ENCODE results near the gene KANK2.
A peak's percentile ranks its signal among the peaks of the same experiment; 100 is the strongest.

KANK2 gene

DNA sequence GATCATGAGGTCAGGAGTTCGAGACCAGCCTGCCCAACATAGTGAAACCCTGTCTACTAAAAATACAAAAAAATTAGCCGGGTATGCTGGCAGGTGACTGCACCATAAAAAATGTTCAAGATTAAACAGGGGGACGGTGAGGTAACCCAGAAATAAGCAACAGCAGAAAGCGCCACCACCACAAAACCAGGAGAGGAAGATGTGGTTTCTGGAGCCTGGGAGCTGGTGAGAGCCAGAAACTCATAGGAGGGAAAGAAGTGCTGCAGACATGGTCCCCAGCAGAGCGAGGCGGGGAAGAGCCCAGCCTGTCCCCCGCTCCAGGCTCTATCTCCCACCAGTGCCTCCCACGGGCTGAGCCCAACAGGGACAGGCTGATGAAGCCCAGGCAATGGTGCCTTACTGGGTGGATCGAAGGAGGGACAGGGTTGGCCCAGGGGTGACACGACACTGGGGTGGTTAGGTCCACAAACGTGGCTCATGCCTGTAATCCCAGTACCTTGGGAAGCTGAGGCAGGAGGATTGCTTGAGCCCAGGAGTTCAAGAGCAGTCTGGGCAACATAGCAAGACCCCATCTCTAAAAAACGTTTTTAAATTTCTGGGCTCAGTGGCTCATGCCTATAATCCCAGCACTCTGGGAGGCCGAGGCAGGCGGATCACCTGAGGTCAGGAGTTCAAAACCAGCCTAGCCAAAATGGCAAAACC lies 60.8 kb downstream of the KANK2 start:
- Histone ChIP-seq H2AFZ (ENCODE audit: low read depth, low read length) (no peak overlapping the region), H3K4me2 (ENCODE audit: insufficient read depth, low read length) (no peak overlapping the region), H3K9ac (ENCODE audit: low read depth, low read length) (no peak overlapping the region), H3K9me3 (ENCODE audit: insufficient read depth, low read length, severe bottlenecking) (no peaks in the 10 kb centered on the region), H3K79me2 (ENCODE audit: insufficient read depth, low read length) (no peaks in the 10 kb centered on the region), H3K27me3 (ENCODE audit: insufficient read depth, low read length, poor library complexity) (no peaks in the 10 kb centered on the region), H3K4me3 (ENCODE audit: low read depth in 1 of 2, low read length in 2 of 2) (no peak overlapping the region), H4K20me1 (ENCODE audit: insufficient read depth, low read length) (peaks cover 22% of the 10 kb centered on the region), H3K4me1 (ENCODE audit: insufficient read depth, low read length) (no peaks in the 10 kb centered on the region), H3K36me3 (ENCODE audit: insufficient read depth, low read length) (peaks cover 20% of the 10 kb centered on the region), H3K27ac (ENCODE audit: low read length) (no peak overlapping the region)
- no peak for DNase-seq
- TF ChIP-seq, protein P1, sequence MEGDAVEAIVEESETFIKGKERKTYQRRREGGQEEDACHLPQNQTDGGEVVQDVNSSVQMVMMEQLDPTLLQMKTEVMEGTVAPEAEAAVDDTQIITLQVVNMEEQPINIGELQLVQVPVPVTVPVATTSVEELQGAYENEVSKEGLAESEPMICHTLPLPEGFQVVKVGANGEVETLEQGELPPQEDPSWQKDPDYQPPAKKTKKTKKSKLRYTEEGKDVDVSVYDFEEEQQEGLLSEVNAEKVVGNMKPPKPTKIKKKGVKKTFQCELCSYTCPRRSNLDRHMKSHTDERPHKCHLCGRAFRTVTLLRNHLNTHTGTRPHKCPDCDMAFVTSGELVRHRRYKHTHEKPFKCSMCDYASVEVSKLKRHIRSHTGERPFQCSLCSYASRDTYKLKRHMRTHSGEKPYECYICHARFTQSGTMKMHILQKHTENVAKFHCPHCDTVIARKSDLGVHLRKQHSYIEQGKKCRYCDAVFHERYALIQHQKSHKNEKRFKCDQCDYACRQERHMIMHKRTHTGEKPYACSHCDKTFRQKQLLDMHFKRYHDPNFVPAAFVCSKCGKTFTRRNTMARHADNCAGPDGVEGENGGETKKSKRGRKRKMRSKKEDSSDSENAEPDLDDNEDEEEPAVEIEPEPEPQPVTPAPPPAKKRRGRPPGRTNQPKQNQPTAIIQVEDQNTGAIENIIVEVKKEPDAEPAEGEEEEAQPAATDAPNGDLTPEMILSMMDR (IDR thresholded peaks at IDR 0.05; ENCODE audit: borderline replicate concordance, extremely low read depth, low read length, poor library complexity, severe bottlenecking): no peak
- no peak for TF ChIP-seq EZH2 (IDR thresholded peaks at IDR 0.05; ENCODE audit: borderline replicate concordance, low read depth, low read length, severe bottlenecking)
- no peak for ATAC-seq (ENCODE audit: insufficient read depth, low read depth)

DNA sequence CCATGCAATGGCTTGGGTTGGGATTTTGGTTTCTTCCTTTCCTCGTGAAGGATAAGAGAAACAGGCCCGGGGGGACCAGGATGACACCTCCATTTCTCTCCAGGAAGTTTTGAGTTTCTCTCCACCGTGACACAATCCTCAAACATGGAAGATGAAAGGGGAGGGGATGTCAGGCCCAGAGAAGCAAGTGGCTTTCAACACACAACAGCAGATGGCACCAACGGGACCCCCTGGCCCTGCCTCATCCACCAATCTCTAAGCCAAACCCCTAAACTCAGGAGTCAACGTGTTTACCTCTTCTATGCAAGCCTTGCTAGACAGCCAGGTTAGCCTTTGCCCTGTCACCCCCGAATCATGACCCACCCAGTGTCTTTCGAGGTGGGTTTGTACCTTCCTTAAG lies 65.9 kb downstream of the KANK2 start:
- H4K20me1 ChIP-seq (ENCODE audit: insufficient read depth, low read length): peaks cover 32% of the 10 kb centered on the region
- ATAC-seq (ENCODE audit: insufficient read depth, low read depth) (no peak), DNase-seq (no peak)
- no peaks in the 10 kb centered on the region for H3K4me1 ChIP-seq (ENCODE audit: insufficient read depth, low read length)
- TF ChIP-seq EZH2 (IDR thresholded peaks at IDR 0.05; ENCODE audit: borderline replicate concordance, low read depth, low read length, severe bottlenecking): no peak
- TF ChIP-seq, protein P1 (IDR thresholded peaks at IDR 0.05; ENCODE audit: borderline replicate concordance, extremely low read depth, low read length, poor library complexity, severe bottlenecking): no peak
- no peak overlapping the region for H3K9ac ChIP-seq (ENCODE audit: low read depth, low read length)
- no peak overlapping the region for H3K4me3 ChIP-seq (ENCODE audit: low read depth in 1 of 2, low read length in 2 of 2)
- peaks cover 3% of the 10 kb centered on the region for H3K79me2 ChIP-seq (ENCODE audit: insufficient read depth, low read length)
- no peak overlapping the region for H3K27ac ChIP-seq (ENCODE audit: low read length)
- no peak overlapping the region for H2AFZ ChIP-seq (ENCODE audit: low read depth, low read length)
- peaks cover 71% of the 10 kb centered on the region for H3K36me3 ChIP-seq (ENCODE audit: insufficient read depth, low read length)
- H3K9me3 ChIP-seq (ENCODE audit: insufficient read depth, low read length, severe bottlenecking): no peaks in the 10 kb centered on the region
- H3K4me2 ChIP-seq (ENCODE audit: insufficient read depth, low read length): no peak overlapping the region
- H3K27me3 ChIP-seq (ENCODE audit: insufficient read depth, low read length, poor library complexity): no peaks in the 10 kb centered on the region

DNA sequence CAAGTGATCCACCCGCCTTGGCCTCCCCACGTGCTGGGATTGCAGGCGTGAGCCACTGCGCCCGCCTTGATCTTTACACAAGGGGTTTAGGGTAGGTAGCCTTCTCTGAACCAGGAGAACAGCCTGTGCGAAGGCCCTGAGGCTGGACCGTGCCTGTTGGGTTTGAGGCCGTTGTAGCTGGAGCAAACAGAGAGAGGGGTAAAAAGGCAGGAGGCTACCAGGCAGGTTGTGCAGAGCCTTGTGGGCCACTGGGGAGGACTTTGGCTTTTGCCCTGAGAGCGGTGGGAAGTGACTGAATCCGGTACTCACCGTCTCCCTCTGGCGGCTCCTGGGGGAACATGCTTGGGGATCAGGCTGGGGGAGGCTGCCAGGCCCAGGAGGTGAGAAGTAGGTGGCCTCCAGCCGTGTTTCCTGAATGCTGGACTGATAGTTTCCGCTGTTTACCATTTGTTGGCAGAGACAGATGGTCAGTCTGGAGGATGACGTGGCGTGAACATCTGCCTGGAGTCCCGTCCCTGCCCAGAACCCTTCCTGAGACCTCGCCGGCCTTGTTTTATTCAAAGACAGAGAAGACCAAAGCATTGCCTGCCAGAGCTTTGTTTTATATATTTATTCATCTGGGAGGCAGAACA lies 66.4 kb downstream of the KANK2 start:
- Histone ChIP-seq H3K27me3 (ENCODE audit: insufficient read depth, low read length, poor library complexity) (no peaks in the 10 kb centered on the region), H3K9me3 (ENCODE audit: insufficient read depth, low read length, severe bottlenecking) (no peaks in the 10 kb centered on the region), H3K27ac (ENCODE audit: low read length) (no peak overlapping the region), H3K36me3 (ENCODE audit: insufficient read depth, low read length) (peaks cover 76% of the 10 kb centered on the region), H3K9ac (ENCODE audit: low read depth, low read length) (no peak overlapping the region), H3K4me1 (ENCODE audit: insufficient read depth, low read length) (no peaks in the 10 kb centered on the region), H4K20me1 (ENCODE audit: insufficient read depth, low read length) (peaks cover 34% of the 10 kb centered on the region), H3K79me2 (ENCODE audit: insufficient read depth, low read length) (peaks cover 4% of the 10 kb centered on the region), H2AFZ (ENCODE audit: low read depth, low read length) (no peak overlapping the region), H3K4me2 (ENCODE audit: insufficient read depth, low read length) (no peak overlapping the region), H3K4me3 (ENCODE audit: low read depth in 1 of 2, low read length in 2 of 2) (no peak overlapping the region)
- ATAC-seq (ENCODE audit: insufficient read depth, low read depth) (peak; percentile 73), DNase-seq (peak; percentile 72)
- no peak for TF ChIP-seq EZH2 (IDR thresholded peaks at IDR 0.05; ENCODE audit: borderline replicate concordance, low read depth, low read length, severe bottlenecking)
- TF ChIP-seq, protein P1 (IDR thresholded peaks at IDR 0.05; ENCODE audit: borderline replicate concordance, extremely low read depth, low read length, poor library complexity, severe bottlenecking): peak; percentile 83
